Activated B cell treated with CpG ODN at 0.5 μM for 24 hours (primary cell): ENCODE measurements around the gene CCIN. TPM values are rescaled to one million over a fixed set of nuclear protein-coding genes. Genes with fewer than 3 reads are reported as not detected.
"Not testable (repeated sequence)": the region's sequence is repeated elsewhere in the genome, so short reads cannot be mapped to it uniquely, and the experiment has no call there.

Experiments used
- ATAC-seq: fragments of 200-7000 bp; cut with Tn5 transposase; one replicate; pipeline ENCODE4 v1.10.0; 2021; ENCODE audit warnings: low read depth, mild to moderate bottlenecking, moderate library complexity
- CTCF ChIA-PET: fragments of 350-600 bp; sonication (Branson Sonifier 250); formaldehyde crosslinking; loops from one replicate; lab custom pipeline; 2021; ENCODE audit warnings: antibody characterized with exemption; lab: Charles Lee
- POLR2A ChIA-PET: fragments of 350-600 bp; sonication (Branson Sonifier 250); formaldehyde crosslinking; loops from one replicate; lab custom pipeline; 2021; ENCODE audit warnings: antibody characterized with exemption; lab: Charles Lee
- DNase-seq: peaks from one replicate; pipeline ENCODE4 v3.0.0; 2022
- H3K27ac Mint-ChIP-seq: one replicate; pipeline ENCODE4 v1.8.0; 2020; ENCODE audit warnings: mixed read lengths
- H3K27me3 Mint-ChIP-seq: one replicate; pipeline ENCODE4 v1.8.0; 2021; ENCODE audit warnings: mixed read lengths
- H3K36me3 Mint-ChIP-seq: one replicate; pipeline ENCODE4 v1.8.0; 2021; ENCODE audit warnings: low read depth, mixed read lengths
- H3K4me1 Mint-ChIP-seq: one replicate; pipeline ENCODE4 v1.8.0; 2021; ENCODE audit warnings: mixed read lengths
- H3K4me3 Mint-ChIP-seq: one replicate; pipeline ENCODE4 v1.8.0; 2020; ENCODE audit warnings: mild to moderate bottlenecking, mixed read lengths
- H3K9me3 Mint-ChIP-seq: one replicate; pipeline ENCODE4 v1.8.0; 2020; ENCODE audit warnings: mixed read lengths
- intact Hi-C: fragments of 100-400 bp; cut with micrococcal nuclease; formaldehyde crosslinking; loops from one replicate; pipeline ENCODE4 v1.15.1; 2024
- total RNA-seq: library from RNA; stranded (reverse); gene quantifications from 2 replicates; pipeline ENCODE4 v1.2.3, GENCODE V29; 2022
- TF ChIP-seq, protein P1 (sequence below): fragments of 200-600 bp; IDR thresholded peaks from one replicate; pipeline ENCODE4 v1.8.0; 2022; ENCODE audit warnings: antibody characterized with exemption, mild to moderate bottlenecking

The CCIN gene
- total RNA-seq, 1 donor from 2014 or later: not detected

- Mint-ChIP-seq H3K27me3 (peaks cover 7% of the 10 kb centered on the region), H3K27ac (no peak overlapping the region), H3K4me3 (no peak overlapping the region), H3K9me3 (no peaks in the 10 kb centered on the region), H3K4me1 (no peaks in the 10 kb centered on the region), H3K36me3 (no peaks in the 10 kb centered on the region)
- DNase-seq: no peak
- intact Hi-C loops: no loop called here
- ChIA-PET CTCF (interaction anchor here (1.5 kb wide), 1 partner anchor 72 kb away, joined by 7 read pairs; no protein-coding TSS in a partner anchor), POLR2A (interaction anchor here (0.6 kb wide), 1 partner anchor 9 kb away, joined by 3 read pairs; no protein-coding TSS in a partner anchor)
- TF ChIP-seq, protein P1, sequence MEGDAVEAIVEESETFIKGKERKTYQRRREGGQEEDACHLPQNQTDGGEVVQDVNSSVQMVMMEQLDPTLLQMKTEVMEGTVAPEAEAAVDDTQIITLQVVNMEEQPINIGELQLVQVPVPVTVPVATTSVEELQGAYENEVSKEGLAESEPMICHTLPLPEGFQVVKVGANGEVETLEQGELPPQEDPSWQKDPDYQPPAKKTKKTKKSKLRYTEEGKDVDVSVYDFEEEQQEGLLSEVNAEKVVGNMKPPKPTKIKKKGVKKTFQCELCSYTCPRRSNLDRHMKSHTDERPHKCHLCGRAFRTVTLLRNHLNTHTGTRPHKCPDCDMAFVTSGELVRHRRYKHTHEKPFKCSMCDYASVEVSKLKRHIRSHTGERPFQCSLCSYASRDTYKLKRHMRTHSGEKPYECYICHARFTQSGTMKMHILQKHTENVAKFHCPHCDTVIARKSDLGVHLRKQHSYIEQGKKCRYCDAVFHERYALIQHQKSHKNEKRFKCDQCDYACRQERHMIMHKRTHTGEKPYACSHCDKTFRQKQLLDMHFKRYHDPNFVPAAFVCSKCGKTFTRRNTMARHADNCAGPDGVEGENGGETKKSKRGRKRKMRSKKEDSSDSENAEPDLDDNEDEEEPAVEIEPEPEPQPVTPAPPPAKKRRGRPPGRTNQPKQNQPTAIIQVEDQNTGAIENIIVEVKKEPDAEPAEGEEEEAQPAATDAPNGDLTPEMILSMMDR: no peak
- no peak for ATAC-seq
Measured at GRCh38 chr9:36173861-36174260, 4.7 kb downstream of the CCIN start.

GRCh38 chr9:36174271-36174670 lies 5.1 kb downstream of the CCIN start:
- intact Hi-C loops: no loop called here
- H3K4me3 Mint-ChIP-seq: no peak overlapping the region
- no peak for DNase-seq
- no peaks in the 10 kb centered on the region for H3K4me1 Mint-ChIP-seq
- no peaks in the 10 kb centered on the region for H3K9me3 Mint-ChIP-seq
- CTCF ChIA-PET: interaction anchor here (1.5 kb wide), 1 partner anchor 72 kb away, joined by 7 read pairs; no protein-coding TSS in a partner anchor
- ATAC-seq: no peak
- TF ChIP-seq, protein P1: no peak
- H3K27ac Mint-ChIP-seq: no peak overlapping the region
- H3K27me3 Mint-ChIP-seq: peaks cover 7% of the 10 kb centered on the region
- no peaks in the 10 kb centered on the region for H3K36me3 Mint-ChIP-seq
- POLR2A ChIA-PET: interaction anchor here (0.6 kb wide), 1 partner anchor 10 kb away, joined by 3 read pairs; no protein-coding TSS in a partner anchor

DNA sequence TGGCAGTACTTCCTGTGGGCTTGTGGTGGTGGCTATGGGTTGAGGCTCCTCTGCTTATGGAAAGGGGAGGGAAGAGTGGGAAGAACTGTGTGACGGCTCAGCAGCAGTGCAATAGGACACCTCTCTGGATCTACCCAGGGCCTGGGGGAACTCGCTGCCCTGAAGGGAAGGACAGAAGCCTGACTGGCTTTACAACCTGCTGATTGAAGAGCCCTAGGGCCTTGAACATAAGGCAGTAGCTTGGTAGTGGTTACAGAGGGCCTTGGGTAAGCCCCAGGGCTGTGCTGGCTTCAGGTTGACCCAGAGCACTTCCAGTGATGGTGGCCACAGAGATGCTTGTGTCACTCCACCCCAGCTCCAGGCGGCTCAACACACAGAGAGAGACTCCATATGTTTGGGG lies 5.5 kb downstream of the CCIN start:
- DNase-seq (no peak), ATAC-seq (no peak)
- Mint-ChIP-seq H3K4me3 (no peak overlapping the region), H3K4me1 (no peaks in the 10 kb centered on the region), H3K36me3 (no peaks in the 10 kb centered on the region), H3K27ac (no peak overlapping the region), H3K27me3 (peaks cover 7% of the 10 kb centered on the region), H3K9me3 (no peaks in the 10 kb centered on the region)
- intact Hi-C loops: no loop called here
- CTCF ChIA-PET: interaction anchor here (1.5 kb wide), 1 partner anchor 73 kb away, joined by 7 read pairs; no protein-coding TSS in a partner anchor
- TF ChIP-seq, protein P1: no peak
- POLR2A ChIA-PET: no interaction called here

DNA sequence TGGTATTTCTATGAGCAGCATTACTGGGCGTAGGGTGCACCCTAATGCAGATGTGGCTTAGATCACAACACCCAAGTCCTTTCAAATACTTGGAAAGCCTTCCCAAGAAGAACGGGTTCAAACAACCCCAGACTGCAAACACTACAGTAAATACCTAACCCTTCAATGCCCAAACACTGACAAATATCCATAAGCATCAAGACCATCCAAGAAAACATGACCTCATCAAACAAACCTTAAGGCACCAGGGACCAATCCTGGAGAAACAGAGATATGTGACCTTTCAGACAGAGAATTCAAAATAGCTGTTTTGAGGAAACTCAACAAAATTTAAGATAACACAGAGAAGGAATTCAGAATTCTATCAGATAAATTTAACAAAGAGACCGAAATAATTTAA lies 6.0 kb downstream of the CCIN start:
- ATAC-seq, H3K27me3 Mint-ChIP-seq, H3K36me3 Mint-ChIP-seq, CTCF ChIA-PET, intact Hi-C loops, H3K4me1 Mint-ChIP-seq, H3K27ac Mint-ChIP-seq, H3K4me3 Mint-ChIP-seq, POLR2A ChIA-PET, H3K9me3 Mint-ChIP-seq, DNase-seq: not testable (repeated sequence)

GRCh38 chr9:36176496-36176895 lies 7.3 kb downstream of the CCIN start:
- H3K27ac Mint-ChIP-seq, H3K36me3 Mint-ChIP-seq: not testable (repeated sequence)

DNA sequence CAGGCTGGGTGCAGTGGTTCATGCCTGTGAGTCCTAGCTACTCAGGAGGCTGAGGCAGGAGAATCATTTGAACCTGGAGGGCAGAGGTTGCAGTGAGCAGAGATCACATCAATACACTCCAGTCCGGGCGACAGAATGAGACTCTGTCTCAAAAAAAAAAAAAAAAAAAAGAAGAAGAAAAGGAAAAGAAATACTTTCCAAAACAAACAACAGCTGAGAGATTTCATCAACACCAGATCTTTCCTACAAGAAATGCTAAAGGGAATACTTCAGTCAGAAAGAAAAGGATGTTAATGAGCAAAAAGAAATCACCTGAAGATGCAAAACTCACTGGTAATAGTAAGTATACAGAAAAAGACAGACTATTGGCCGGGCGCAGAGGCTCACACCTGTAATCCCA lies 8.4 kb downstream of the CCIN start:
- POLR2A ChIA-PET: no interaction called here
- no peak overlapping the region for H3K27ac Mint-ChIP-seq
- no peaks in the 10 kb centered on the region for H3K36me3 Mint-ChIP-seq

More at GRCh38 chr9:36176496-36176895, 7.3 kb downstream of the CCIN start:
- H3K4me1 Mint-ChIP-seq, POLR2A ChIA-PET, H3K9me3 Mint-ChIP-seq, CTCF ChIA-PET, DNase-seq, H3K4me3 Mint-ChIP-seq, intact Hi-C loops, H3K27me3 Mint-ChIP-seq, ATAC-seq: not testable (repeated sequence)

DNA sequence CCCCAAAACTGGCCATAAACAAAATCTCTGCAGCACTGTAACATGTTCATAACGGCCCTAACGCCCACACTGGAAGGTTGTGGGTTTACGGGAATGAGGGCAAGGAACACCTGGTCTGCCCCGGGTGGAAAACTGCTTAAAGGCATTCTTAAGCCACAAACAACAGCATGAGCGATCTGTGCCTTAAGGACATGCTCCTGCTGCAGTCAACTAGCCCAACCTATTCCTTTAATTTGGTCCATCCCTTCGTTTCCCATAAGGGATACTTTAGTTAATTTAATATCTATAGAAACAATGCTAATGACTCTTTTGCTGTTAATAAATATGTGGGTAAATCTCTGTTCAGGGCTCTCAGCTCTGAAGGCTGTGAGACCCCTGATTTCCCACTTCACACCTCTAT lies 11.1 kb downstream of the CCIN start:
- H3K9me3 Mint-ChIP-seq, intact Hi-C loops, DNase-seq, H3K27ac Mint-ChIP-seq, H3K4me3 Mint-ChIP-seq, H3K4me1 Mint-ChIP-seq, H3K36me3 Mint-ChIP-seq, ATAC-seq, H3K27me3 Mint-ChIP-seq, CTCF ChIA-PET: not testable (repeated sequence)
- POLR2A ChIA-PET: interaction anchor here (1.3 kb wide), 1 partner anchor 10 kb away, joined by 3 read pairs; the partner anchor contains the start of gene CLTA

More for the DNA sequence above, 8.4 kb downstream of the CCIN start:
- CTCF ChIA-PET: no interaction called here
- Mint-ChIP-seq H3K4me3 (no peak overlapping the region), H3K27me3 (peaks cover 7% of the 10 kb centered on the region), H3K9me3 (peaks cover 3% of the 10 kb centered on the region), H3K4me1 (no peaks in the 10 kb centered on the region)
- intact Hi-C loops: no loop called here
- DNase-seq: no peak
- no peak for ATAC-seq
- TF ChIP-seq, protein P1: no peak
